ENCODE data around the gene CDCA7. TPM values are rescaled to one million over a fixed set of nuclear protein-coding genes. Genes with fewer than 3 reads are reported as not detected.

CDCA7 gene
- total RNA-seq, 1 donor, result 1.1 TPM

- no peak overlapping the region for H2AFZ ChIP-seq (ENCODE audit: low read length)
- no peaks in the 10 kb centered on the region for H3K4me1 ChIP-seq (ENCODE audit: insufficient read depth, low read length)
- no peaks in the 10 kb centered on the region for H3K79me2 ChIP-seq (ENCODE audit: insufficient read depth, low read length)
- peaks cover 13% of the 10 kb centered on the region for H3K27me3 ChIP-seq (ENCODE audit: insufficient read depth, low read length)
- no peaks in the 10 kb centered on the region for H4K20me1 ChIP-seq (ENCODE audit: insufficient read depth, low read length)
- no peak overlapping the region for H3K4me3 ChIP-seq (ENCODE audit: insufficient read depth, low read length)
- no peaks in the 10 kb centered on the region for H3K36me3 ChIP-seq (ENCODE audit: insufficient read depth, low read length)
- no peak for TF ChIP-seq CTCF (IDR thresholded peaks at IDR 0.05; ENCODE audit: extremely low read depth, low read depth, low read length)
- H3K9me3 ChIP-seq (ENCODE audit: low read depth, low read length), result no peaks in the 10 kb centered on the region
- H3K27ac ChIP-seq (ENCODE audit: low read depth, low read length), result no peak overlapping the region
- DNase-seq (ENCODE audit: insufficient read length, low spot score, missing footprints), result no peak
- no peak overlapping the region for H3K4me2 ChIP-seq (ENCODE audit: insufficient read depth, low read length)
Observed at GRCh38 chr2:173339807-173340206, 14.9 kb upstream of the CDCA7 start.

- H3K4me2 ChIP-seq (ENCODE audit: insufficient read depth, low read length), result no peak overlapping the region
- no peaks in the 10 kb centered on the region for H3K36me3 ChIP-seq (ENCODE audit: insufficient read depth, low read length)
- no peaks in the 10 kb centered on the region for H4K20me1 ChIP-seq (ENCODE audit: insufficient read depth, low read length)
- TF ChIP-seq CTCF (IDR thresholded peaks at IDR 0.05; ENCODE audit: extremely low read depth, low read depth, low read length), result no peak
- no peak overlapping the region for H3K27ac ChIP-seq (ENCODE audit: low read depth, low read length)
- DNase-seq (ENCODE audit: insufficient read length, low spot score, missing footprints), result no peak
- H3K27me3 ChIP-seq (ENCODE audit: insufficient read depth, low read length), result no peaks in the 10 kb centered on the region
- H2AFZ ChIP-seq (ENCODE audit: low read length), result no peak overlapping the region
- no peak overlapping the region for H3K4me3 ChIP-seq (ENCODE audit: insufficient read depth, low read length)
- H3K9me3 ChIP-seq (ENCODE audit: low read depth, low read length), result no peaks in the 10 kb centered on the region
- H3K79me2 ChIP-seq (ENCODE audit: insufficient read depth, low read length), result no peaks in the 10 kb centered on the region
- H3K4me1 ChIP-seq (ENCODE audit: insufficient read depth, low read length), result no peaks in the 10 kb centered on the region
Observed at GRCh38 chr2:173343921-173344320, 10.8 kb upstream of the CDCA7 start.

GRCh38 chr2:173346035-173346434, 8.6 kb upstream of the CDCA7 start:
- no peaks in the 10 kb centered on the region for H3K9me3 ChIP-seq (ENCODE audit: low read depth, low read length)

More at GRCh38 chr2:173346035-173346434, 8.6 kb upstream of the CDCA7 start:
- Histone ChIP-seq H3K27ac (ENCODE audit: low read depth, low read length) (no peak overlapping the region), H3K36me3 (ENCODE audit: insufficient read depth, low read length) (no peaks in the 10 kb centered on the region), H3K4me1 (ENCODE audit: insufficient read depth, low read length) (no peaks in the 10 kb centered on the region), H3K4me3 (ENCODE audit: insufficient read depth, low read length) (no peak overlapping the region), H3K79me2 (ENCODE audit: insufficient read depth, low read length) (no peaks in the 10 kb centered on the region), H3K4me2 (ENCODE audit: insufficient read depth, low read length) (no peak overlapping the region), H4K20me1 (ENCODE audit: insufficient read depth, low read length) (no peaks in the 10 kb centered on the region), H3K27me3 (ENCODE audit: insufficient read depth, low read length) (peaks cover 17% of the 10 kb centered on the region), H2AFZ (ENCODE audit: low read length) (no peak overlapping the region)
- DNase-seq (ENCODE audit: insufficient read length, low spot score, missing footprints), result no peak
- TF ChIP-seq CTCF (IDR thresholded peaks at IDR 0.05; ENCODE audit: extremely low read depth, low read depth, low read length), result no peak

Data from osteoblast (primary cell).